Measurements from ENCODE around the gene CNTFR.
A peak's percentile ranks its signal among the peaks of the same experiment; 100 is the strongest.
"Not testable (repeated sequence)": the region's sequence is repeated elsewhere in the genome, so short reads cannot be mapped to it uniquely, and the experiment has no call there.

Gene CNTFR, protein sequence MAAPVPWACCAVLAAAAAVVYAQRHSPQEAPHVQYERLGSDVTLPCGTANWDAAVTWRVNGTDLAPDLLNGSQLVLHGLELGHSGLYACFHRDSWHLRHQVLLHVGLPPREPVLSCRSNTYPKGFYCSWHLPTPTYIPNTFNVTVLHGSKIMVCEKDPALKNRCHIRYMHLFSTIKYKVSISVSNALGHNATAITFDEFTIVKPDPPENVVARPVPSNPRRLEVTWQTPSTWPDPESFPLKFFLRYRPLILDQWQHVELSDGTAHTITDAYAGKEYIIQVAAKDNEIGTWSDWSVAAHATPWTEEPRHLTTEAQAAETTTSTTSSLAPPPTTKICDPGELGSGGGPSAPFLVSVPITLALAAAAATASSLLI

DNA sequence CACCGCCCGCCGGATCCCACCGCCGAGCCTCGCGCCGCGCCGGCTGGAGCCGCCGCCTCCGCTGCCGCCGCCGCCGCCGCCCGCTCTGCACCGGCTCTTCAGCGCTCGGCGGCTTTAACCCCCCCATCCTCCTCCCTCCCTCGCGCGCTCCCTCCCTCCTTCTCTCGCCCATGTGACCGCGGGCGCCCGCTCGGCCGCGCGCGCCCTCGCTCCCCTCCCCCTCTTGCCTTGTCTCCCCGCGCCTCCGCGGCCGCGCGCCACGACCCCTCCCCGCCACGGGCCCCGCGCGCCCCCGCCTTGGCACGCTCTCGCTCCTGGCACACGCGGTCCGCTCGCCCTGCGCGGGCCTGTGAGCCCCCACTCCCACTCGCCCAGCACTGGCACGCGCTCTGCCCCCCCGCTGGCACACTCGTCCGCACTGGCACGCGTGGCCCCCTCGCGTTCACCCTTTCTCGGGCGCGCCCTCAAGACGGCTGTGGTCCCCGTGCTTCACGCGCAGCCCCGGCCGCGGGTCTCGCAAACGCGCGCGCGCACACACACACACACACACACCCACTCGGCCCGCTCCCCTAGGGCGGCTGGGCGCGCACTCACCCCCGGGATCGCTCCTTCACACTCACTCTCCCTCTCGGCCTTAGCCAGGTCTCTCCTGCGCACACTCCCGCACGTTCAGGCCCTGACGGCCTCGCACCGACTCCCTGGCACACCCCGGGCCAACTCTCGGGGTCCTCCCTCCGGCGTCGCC, at the start of gene CNTFR:
TSS of gene CNTFR (minus strand) at position 89 of the 745 bp plus-strand sequence. CDS start 20,743 bp downstream, outside the sequence.
- Mint-ChIP-seq H3K36me3 (no peaks in the 10 kb centered on the region), H3K27ac (no peak within 1 kb of the TSS), H3K9me3 (no peaks in the 10 kb centered on the region), H3K27me3 (peaks cover 52% of the 10 kb centered on the region), H3K4me1 (peaks cover 34% of the 10 kb centered on the region), H3K4me3 (peak within 1 kb of the TSS; percentile 82)
- ATAC-seq (ENCODE audit: low read depth) (peak; percentile 36), DNase-seq (ENCODE audit: low spot score in 2 of 2) (no peak)

DNA sequence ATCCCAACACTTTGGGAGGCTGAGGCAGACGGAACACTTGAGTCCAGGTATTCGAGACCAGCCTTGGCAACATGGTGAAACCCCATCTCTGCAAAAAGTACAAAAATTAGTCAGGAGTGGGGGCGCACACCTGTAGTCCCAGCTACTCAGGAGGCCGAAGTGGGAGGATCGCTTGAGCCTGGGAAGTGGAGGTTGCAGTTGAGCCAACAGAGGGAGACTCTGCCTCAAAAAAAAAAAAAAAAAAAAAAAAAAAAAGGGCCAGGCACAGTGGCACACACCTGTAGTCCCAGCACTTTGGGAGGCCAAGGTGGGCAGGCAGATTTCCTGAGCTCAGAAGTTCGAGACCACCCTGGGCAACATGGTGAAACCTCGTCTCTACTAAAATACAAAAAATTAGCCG, 49.8 kb upstream of the CNTFR start:
- not testable (repeated sequence) for H3K27me3 Mint-ChIP-seq; H3K4me3 Mint-ChIP-seq; H3K27ac Mint-ChIP-seq; DNase-seq (ENCODE audit: low spot score in 2 of 2); H3K9me3 Mint-ChIP-seq; H3K36me3 Mint-ChIP-seq; ATAC-seq (ENCODE audit: low read depth)
- peaks cover 20% of the 10 kb centered on the region for H3K4me1 Mint-ChIP-seq

DNA sequence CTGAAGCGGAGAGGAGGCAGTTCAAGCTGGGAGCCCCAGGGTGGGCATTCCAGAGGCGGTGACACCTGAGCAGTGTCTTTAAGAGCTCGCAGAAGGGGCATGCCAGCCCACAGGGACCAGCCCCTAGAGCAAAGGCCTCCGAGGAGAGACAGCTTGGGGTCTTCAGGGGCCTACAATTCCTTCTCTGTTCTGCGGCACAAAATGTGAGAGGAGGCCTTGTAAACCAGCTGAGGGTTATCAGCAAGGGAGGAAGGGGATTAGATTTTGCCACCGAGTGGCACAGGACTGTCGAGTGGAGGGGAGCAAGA, 48.6 kb upstream of the CNTFR start:
- Mint-ChIP-seq H3K4me3 (peak overlapping the region; percentile 90), H3K27me3 (no peaks in the 10 kb centered on the region), H3K9me3 (no peaks in the 10 kb centered on the region), H3K4me1 (peaks cover 24% of the 10 kb centered on the region), H3K36me3 (peaks cover 2% of the 10 kb centered on the region), H3K27ac (peak overlapping the region; percentile 84)
- DNase-seq (ENCODE audit: low spot score in 2 of 2) (no peak), ATAC-seq (ENCODE audit: low read depth) (no peak)

DNA sequence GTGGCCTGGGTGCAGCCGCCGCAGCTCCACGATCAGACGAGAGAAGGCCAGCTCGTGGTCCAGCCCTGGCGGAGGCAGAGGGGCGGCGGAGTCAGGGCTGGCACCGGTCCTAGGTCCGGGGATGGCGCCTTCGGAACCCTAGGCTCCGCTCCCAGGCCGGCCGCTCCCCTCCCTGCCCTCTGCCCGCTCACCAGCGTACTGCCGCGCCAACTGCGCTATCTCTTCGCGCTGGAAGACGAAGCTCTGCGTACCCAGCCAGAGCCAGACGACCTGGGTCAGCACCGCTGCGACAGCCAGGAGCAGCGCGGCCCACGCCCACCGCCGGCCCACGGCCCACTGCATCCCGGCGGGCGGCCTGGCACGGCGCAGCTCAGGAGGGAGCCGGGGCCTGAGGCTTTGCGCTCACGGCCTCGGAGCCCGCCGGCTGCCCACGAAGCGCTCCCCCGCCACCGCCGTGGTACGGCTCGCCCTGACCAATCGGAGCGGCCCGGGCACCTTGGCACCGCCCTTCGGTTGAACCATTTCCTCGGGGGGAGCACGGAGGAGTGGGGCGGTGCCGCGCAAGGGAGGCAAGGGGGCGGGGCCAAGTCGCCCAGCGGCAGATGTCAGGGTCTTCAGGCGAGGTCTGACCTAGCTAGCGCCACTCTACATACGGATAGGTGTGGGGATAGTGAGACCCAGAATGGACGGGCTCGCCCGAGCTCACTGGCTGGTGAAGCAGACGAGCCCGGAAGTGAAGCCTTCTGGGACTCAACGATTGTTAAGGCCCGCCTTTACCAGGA, 48.0 kb upstream of the CNTFR start, which contains the start of gene SIGMAR1:
TSS of gene SIGMAR1 (minus strand) at position 432 of the 782 bp plus-strand sequence. CDS start at position 342, 90 bp downstream.
- H3K27me3 Mint-ChIP-seq = no peaks in the 10 kb centered on the region
- peaks cover 24% of the 10 kb centered on the region for H3K4me1 Mint-ChIP-seq
- peak; percentile 93 for ATAC-seq (ENCODE audit: low read depth)
- peak within 1 kb of the TSS; percentile 84 for H3K27ac Mint-ChIP-seq
- DNase-seq (ENCODE audit: low spot score in 2 of 2) = peak; percentile 94 to 97
- peak within 1 kb of the TSS; percentile 90 for H3K4me3 Mint-ChIP-seq
- no peaks in the 10 kb centered on the region for H3K9me3 Mint-ChIP-seq
- H3K36me3 Mint-ChIP-seq = peaks cover 2% of the 10 kb centered on the region

DNA sequence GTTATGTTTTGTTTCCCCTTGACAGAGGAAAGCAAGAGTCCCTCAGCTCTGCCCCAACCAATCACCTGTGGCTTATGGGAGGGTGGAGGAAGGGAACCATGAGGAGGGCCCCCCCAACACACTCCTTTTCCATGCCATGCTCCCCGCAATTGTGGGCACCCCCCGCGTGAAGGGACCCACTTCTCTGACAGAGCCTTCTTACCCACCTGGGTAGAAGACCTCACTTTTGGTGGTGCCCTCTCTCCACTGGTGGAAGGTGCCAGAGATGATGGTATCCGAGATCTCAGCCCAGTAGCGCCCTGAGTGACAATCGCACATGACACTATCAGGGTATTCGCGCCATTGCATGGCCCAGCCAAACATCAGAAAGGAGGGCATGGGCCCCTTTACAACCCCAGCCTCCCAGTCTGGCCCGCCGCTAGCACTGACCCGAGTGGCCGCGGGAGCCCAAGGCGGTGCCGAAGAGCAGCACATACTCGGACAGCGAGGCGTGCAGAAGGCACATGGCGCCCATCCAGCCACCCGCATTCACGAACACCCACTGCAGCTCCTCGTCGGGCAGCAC, 47.3 kb upstream of the CNTFR start:
- no peak for ATAC-seq (ENCODE audit: low read depth)

DNA sequence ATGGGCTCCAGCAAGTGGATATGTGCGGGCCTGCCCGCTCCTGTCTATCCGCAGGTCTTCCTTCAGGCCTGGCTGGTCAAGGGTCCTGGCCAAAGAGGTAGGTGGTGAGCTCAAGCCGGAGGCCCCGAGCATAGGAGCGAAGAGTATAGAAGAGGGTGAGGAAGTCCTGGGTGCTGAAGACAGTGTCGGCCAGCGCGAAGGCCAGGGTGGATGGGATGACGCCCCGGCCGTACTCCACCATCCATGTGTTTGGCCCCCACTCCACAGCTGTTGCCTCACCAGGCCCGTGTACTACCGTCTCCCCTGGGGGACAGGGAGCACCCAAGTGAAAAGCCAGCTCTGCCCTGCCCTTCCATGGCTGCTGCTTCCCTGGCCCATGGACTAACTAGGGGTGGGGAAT, 46.0 kb upstream of the CNTFR start:
- ATAC-seq (ENCODE audit: low read depth) = no peak
- H3K9me3 Mint-ChIP-seq = no peaks in the 10 kb centered on the region
- H3K36me3 Mint-ChIP-seq = peaks cover 2% of the 10 kb centered on the region
- peaks cover 24% of the 10 kb centered on the region for H3K4me1 Mint-ChIP-seq
- peaks cover under 1% of the 10 kb centered on the region for H3K27me3 Mint-ChIP-seq
- DNase-seq (ENCODE audit: low spot score in 2 of 2) = no peak
- no peak overlapping the region for H3K27ac Mint-ChIP-seq
- H3K4me3 Mint-ChIP-seq = peak overlapping the region; percentile 57

More for the DNA sequence above, 47.3 kb upstream of the CNTFR start:
- Mint-ChIP-seq H3K36me3 (peaks cover 2% of the 10 kb centered on the region), H3K4me3 (peak overlapping the region; percentile 90), H3K27ac (peak overlapping the region; percentile 84), H3K9me3 (no peaks in the 10 kb centered on the region), H3K4me1 (peaks cover 24% of the 10 kb centered on the region), H3K27me3 (no peaks in the 10 kb centered on the region)
- DNase-seq (ENCODE audit: low spot score in 2 of 2) = peak in 1 of 2 donors; percentile 32

DNA sequence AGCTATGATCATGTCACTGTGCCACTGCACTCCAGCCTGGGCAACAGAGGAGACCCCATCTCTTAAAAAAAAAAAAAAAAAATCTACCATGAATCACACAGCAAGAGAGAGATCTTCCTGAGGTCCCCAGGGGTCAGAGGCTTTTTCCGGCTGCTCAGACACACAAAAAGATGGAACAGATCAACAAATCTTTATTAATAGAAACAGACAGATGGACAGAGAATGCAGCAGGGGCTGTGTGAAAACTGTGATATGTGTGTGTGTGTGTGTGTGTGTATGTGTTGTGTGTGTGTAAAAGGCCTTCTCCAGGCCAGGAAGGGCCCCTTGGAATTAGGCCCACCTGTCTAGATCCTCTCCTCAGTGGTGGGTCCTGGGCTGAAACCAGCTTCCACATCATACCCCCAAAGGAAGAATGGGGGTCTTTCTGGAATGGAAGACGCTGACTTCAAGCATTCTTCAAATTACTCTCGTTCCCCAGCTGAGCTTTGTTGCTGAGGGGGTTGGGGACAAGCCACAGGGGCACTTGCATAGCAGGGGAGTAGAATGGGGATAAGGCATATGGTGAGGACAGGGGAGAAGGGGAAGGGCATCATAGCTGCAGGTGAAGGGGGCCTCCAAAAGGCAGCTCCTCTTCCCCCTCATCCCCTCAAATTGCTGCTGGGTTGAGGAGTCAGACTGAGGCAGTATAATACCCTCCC, 45.2 kb upstream of the CNTFR start:
- no peak for ATAC-seq (ENCODE audit: low read depth)
- peaks cover 2% of the 10 kb centered on the region for H3K27me3 Mint-ChIP-seq

DNA sequence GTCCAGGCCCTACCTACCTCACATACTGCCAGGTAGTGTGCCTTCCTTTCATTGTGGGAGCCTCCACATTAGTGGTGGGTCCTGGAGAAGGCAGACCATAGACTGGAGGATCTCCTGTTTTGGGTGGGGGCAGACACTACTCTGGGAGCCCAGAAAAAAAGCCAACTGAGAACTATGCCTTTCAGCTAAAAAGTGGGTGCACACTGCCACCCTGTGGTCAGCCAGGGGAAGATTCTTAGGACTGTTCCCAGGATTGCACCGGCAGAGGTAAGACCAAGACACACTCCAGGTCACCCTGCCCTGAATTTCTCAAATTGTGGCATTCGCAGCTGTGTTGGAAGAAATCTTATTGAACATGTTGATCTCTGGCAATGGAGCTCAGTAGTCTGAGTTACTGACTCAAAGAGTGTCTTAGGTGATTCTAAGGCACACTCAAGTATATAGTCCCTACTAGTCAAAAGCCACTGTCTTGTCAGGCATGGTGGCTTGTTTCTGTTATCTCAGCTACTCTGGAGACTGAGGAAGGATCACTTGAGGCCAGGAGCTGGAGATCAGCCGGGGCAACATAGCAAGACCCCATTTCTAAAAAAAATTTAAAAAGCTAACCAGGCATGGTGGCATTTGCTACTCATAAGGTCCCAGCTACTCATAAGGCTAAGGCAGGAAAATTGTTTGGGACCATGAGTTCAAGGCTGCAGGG, 44.5 kb upstream of the CNTFR start:
- Mint-ChIP-seq H3K4me1 (peaks cover 28% of the 10 kb centered on the region), H3K36me3 (peaks cover 2% of the 10 kb centered on the region), H3K4me3 (no peak overlapping the region), H3K27me3 (peaks cover 6% of the 10 kb centered on the region), H3K27ac (no peak overlapping the region), H3K9me3 (no peaks in the 10 kb centered on the region)
- ATAC-seq (ENCODE audit: low read depth) (peak; percentile 26), DNase-seq (ENCODE audit: low spot score in 2 of 2) (peak; percentile 69 to 73)

More for the DNA sequence above, 45.2 kb upstream of the CNTFR start:
- Mint-ChIP-seq H3K4me3 (no peak overlapping the region), H3K9me3 (no peaks in the 10 kb centered on the region), H3K27ac (no peak overlapping the region), H3K36me3 (peaks cover 2% of the 10 kb centered on the region), H3K4me1 (peaks cover 24% of the 10 kb centered on the region)
- no peak for DNase-seq (ENCODE audit: low spot score in 2 of 2)

DNA sequence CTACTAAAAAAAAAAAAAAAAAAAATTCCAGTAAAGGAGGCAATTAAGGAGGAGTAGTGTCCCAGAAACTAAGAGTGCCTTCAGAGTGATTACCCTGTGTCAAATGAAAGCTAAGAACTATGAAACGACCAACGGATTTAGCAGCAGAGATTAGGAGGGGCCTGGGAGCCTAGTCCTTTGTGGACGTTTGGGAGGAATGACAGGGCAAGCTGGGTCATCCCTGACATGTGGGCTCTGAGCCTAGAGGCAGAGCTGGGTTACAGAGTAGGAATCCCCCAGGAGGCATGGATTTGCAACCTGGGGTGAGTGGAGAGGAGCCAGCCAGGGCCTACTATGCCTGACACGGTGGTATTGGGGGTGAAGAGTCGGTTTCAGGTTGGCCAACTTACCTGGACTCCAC, 43.6 kb upstream of the CNTFR start:
- Mint-ChIP-seq H3K36me3 (peaks cover 5% of the 10 kb centered on the region), H3K9me3 (no peaks in the 10 kb centered on the region)

DNA sequence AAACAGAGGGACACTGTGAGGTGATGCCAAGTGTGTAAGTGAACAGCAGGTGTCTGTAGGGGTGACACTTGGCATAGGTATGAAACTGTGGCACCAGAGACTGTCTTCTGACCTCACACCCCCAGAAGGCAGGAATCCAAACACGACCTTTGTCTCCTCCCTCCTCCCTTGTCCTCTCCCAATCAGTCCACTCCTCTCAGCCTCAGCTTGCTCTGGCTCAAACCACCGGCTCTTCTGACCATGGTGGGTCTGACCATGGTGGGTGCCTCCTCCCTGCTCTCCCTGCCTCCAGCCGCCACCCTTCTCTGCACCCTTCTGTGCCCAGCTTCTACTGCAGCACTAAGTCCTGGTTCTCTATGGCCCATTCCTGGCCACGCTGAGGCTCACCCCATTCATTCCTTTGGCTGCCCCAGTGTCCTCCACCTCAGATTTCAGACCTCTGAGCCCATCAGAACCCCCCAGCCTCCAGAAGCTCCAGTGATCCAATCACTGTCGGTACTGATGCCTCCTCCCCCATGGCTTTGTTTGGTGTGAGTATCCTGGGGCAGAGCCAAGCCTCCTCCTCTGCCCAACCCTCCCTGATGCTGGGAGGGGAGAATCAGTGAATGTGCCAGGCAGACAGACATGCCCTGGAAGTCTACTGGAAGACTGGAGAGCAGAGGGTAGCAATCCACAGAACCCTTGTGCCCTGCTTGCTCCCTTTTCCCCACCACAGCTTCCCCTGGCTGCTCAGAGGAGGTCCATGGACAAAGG, 41.1 kb upstream of the CNTFR start:
- Mint-ChIP-seq H3K9me3 (no peaks in the 10 kb centered on the region), H3K4me1 (peaks cover 15% of the 10 kb centered on the region), H3K27me3 (peaks cover 22% of the 10 kb centered on the region), H3K36me3 (peaks cover 5% of the 10 kb centered on the region), H3K27ac (no peak overlapping the region), H3K4me3 (peak overlapping the region; percentile 24)
- ATAC-seq (ENCODE audit: low read depth) = no peak
- no peak for DNase-seq (ENCODE audit: low spot score in 2 of 2)

More for the DNA sequence above, 43.6 kb upstream of the CNTFR start:
- DNase-seq (ENCODE audit: low spot score in 2 of 2) (no peak), ATAC-seq (ENCODE audit: low read depth) (no peak)
- Mint-ChIP-seq H3K27ac (no peak overlapping the region), H3K27me3 (peaks cover 10% of the 10 kb centered on the region), H3K4me1 (peaks cover 27% of the 10 kb centered on the region), H3K4me3 (no peak overlapping the region)

DNA sequence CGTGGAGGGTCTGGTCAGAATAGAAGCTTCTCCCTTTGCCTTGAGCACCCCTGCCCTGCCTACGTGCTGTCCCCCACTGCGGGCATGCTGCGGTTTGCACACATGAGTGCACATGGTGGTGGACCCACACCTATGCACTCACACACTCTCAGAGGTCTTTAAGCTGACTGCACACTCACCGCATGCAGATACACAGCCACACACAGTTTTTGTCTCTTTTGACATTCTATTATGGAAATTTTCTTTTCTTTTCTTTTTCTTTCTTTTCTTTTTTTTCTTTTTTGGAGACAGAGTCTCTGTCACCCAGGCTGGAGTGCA, 39.9 kb upstream of the CNTFR start:
- Mint-ChIP-seq H3K36me3 (peaks cover 2% of the 10 kb centered on the region), H3K9me3 (no peaks in the 10 kb centered on the region), H3K4me3 (peak overlapping the region; percentile 88), H3K4me1 (peaks cover 15% of the 10 kb centered on the region), H3K27ac (no peak overlapping the region), H3K27me3 (peaks cover 25% of the 10 kb centered on the region)
- ATAC-seq (ENCODE audit: low read depth) (no peak), DNase-seq (ENCODE audit: low spot score in 2 of 2) (no peak)

DNA sequence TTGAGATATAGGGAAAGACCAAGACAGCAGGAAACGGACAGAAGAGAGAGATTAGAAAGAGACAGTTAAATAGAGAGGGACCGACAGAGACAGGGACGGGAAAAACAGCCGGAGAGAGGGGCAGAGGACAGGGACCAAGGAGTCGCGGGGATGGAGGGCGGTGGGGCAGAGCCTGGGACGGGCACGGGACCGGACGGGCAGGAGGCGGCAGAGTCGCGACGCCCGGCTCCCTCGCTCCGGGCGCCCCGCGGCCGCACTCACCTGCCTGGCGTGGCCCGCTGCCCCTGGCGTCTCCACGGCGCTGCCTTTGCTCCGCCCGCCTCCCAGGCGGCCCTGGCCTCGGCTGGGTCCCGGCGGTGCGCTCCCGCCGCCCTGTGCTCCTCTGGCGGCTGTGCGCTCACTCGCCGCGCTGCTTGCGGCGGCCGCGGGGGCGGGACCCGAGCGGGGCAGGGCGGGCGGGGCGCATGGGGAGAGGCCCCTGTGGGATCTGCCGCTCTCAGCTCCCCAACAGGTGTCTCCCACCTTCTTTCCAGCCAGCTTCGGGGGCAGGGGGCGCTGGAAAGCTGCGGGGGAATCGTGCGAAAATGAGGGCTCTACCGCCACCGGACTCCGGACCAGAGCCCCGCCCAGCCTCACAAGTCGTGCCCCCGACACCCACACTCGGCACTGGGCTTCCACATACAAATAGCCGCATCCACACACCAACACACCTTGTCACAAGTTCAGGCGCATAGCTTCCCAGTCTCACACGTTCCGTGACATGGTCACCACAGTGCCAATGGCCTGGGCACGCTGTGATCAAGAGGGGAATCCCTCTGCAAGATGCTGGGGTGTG, 39.3 kb upstream of the CNTFR start, which contains the start of gene ARID3C:
TSS of gene ARID3C (minus strand) at position 411 of the 835 bp plus-strand sequence. CDS start 1,052 bp downstream, outside the sequence.
- DNase-seq (ENCODE audit: low spot score in 2 of 2) (peak in 1 of 2 donors; percentile 42), ATAC-seq (ENCODE audit: low read depth) (peak; percentile 83)
- Mint-ChIP-seq H3K4me3 (peak within 1 kb of the TSS; percentile 88), H3K9me3 (no peaks in the 10 kb centered on the region), H3K27me3 (peaks cover 25% of the 10 kb centered on the region), H3K27ac (no peak within 1 kb of the TSS), H3K36me3 (peaks cover 2% of the 10 kb centered on the region), H3K4me1 (peaks cover 14% of the 10 kb centered on the region)

Data from memory B cell (primary cell).